Gastroesophageal sphincter (tissue), 3 donors: Measurements from ENCODE around the gene SPRYD7.

ENCODE experiments used
- CTCF ChIP-seq, 4 experiments: fragments of 200-600 bp in 2 of 4; fragments of 450-650 bp in 2 of 4; sonication (generic) in 1 of 4; IDR thresholded peaks; one replicate each; pipeline ENCODE4 v1.5.1; 2017 to 2019; ENCODE audit warnings: antibody characterized with exemption in 4 of 4, mild to moderate bottlenecking in 2 of 4, moderate library complexity in 2 of 4
- POLR2A ChIP-seq, 2 donors: fragments of 450-650 bp; IDR thresholded peaks; one replicate each; pipeline ENCODE4 v1.6.1; 2017; ENCODE audit warnings: antibody characterized with exemption in 2 of 2, mild to moderate bottlenecking in 2 of 2, moderate library complexity in 1 of 2

- TF ChIP-seq POLR2A (IDR thresholded peaks at IDR 0.05) = no peak
- no peak for TF ChIP-seq CTCF (IDR thresholded peaks at IDR 0.05)
Observed at GRCh38 chr13:49897713-49898112, 38.4 kb downstream of the SPRYD7 start.
